Cardiac ventricle fibroblast (primary cell): ENCODE measurements around the gene FKBP9. TPM values are rescaled to one million over a fixed set of nuclear protein-coding genes. Genes with fewer than 3 reads are reported as not detected.

Experiments used
- total RNA-seq: library from RNA; depleted of rRNA; stranded (reverse); fragments of >200 nt; gene quantifications from 2 replicates; pipeline ENCODE4 v1.2.3, GENCODE V29; 2015

The FKBP9 gene, protein sequence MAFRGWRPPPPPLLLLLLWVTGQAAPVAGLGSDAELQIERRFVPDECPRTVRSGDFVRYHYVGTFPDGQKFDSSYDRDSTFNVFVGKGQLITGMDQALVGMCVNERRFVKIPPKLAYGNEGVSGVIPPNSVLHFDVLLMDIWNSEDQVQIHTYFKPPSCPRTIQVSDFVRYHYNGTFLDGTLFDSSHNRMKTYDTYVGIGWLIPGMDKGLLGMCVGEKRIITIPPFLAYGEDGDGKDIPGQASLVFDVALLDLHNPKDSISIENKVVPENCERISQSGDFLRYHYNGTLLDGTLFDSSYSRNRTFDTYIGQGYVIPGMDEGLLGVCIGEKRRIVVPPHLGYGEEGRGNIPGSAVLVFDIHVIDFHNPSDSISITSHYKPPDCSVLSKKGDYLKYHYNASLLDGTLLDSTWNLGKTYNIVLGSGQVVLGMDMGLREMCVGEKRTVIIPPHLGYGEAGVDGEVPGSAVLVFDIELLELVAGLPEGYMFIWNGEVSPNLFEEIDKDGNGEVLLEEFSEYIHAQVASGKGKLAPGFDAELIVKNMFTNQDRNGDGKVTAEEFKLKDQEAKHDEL
- total RNA-seq: 178 and 181 TPM in 2 replicates

DNA sequence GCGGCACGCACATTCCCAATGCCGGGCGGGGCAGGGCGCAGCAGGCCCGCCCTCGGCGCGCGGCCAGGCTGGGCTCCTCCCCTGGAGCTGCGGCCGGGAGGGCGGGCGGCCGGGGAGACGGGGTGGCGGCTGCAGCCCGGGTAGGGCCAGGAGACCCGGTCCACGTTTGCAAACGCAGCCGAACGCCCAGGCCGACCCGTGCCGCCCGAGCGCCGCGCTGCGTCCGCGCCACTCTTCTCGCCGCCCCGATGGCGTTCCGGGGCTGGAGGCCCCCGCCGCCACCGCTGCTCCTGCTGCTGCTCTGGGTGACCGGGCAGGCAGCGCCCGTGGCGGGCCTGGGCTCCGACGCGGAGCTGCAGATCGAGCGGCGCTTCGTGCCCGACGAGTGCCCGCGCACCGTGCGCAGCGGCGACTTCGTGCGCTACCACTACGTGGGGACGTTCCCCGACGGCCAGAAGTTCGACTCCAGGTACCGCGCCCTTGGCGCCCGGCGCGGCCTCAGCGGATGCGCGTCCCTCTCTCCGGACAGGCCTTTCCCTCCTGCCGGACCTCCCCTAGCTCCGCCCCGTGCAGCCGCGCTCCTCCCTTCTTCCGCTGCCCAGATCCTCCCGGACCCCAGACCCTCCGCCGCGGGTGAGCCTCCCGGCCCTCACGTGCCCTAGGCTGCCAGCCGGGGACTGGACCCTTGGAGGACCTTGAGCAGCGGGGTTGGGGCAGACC lies at the start of gene FKBP9:
TSS of gene FKBP9 (plus strand) at position 115 of the 720 bp plus-strand sequence. CDS start at position 249, 134 bp downstream.

Other genes starting within 250 kb of the FKBP9 start
- gene KBTBD2, start 65.7 kb upstream of the FKBP9 start, total RNA-seq: 12.0 and 19.2 TPM in 2 replicates
- gene NT5C3A, start 105.3 kb downstream of the FKBP9 start, total RNA-seq: 9.2 and 10.6 TPM in 2 replicates
- 5.2 and 7.4 TPM in 2 replicates for gene RP9, start 152.0 kb downstream of the FKBP9 start, total RNA-seq
- gene BBS9, start 172.1 kb downstream of the FKBP9 start, total RNA-seq: 8.2 and 11.0 TPM in 2 replicates